Measurements from ENCODE around the gene DIP2A.

GRCh38 chr21:46554431-46555224 lies 95.9 kb downstream of the DIP2A start:
- TF ChIP-seq POLR2AphosphoS5 (IDR thresholded peaks at IDR 0.05; ENCODE audit: borderline replicate concordance, low read depth, low read length) (no peak), EZH2 (IDR thresholded peaks at IDR 0.05) (no peak), FOXP2 (optimal IDR thresholded peaks at IDR 0.05; ENCODE audit: control extremely low read depth, extremely low read length, insufficient read depth) (no peak)
